Neural cell (in vitro differentiated cells): ENCODE results near the gene PCCA.

Experiments
- EP300 ChIP-seq: fragments of 450-650 bp; conservative IDR thresholded peaks from 2 replicates; pipeline ENCODE4 v1.6.1; 2014; ENCODE audit warnings: antibody characterized with exemption, mild to moderate bottlenecking, moderate library complexity; ENCODE audit not compliant: poor library complexity, severe bottlenecking
- POLR2AphosphoS5 ChIP-seq: IDR thresholded peaks from 2 replicates; pipeline ENCODE4 v1.6.1; 2012
- TAF1 ChIP-seq: IDR thresholded peaks from 2 replicates; pipeline ENCODE4 v1.6.1; 2012; ENCODE audit warnings: low read depth
- TF ChIP-seq, protein P1 (sequence below): fragments of 450-650 bp; IDR thresholded peaks from 2 replicates; pipeline ENCODE4 v1.5.1; 2014; ENCODE audit warnings: antibody characterized with exemption, mild to moderate bottlenecking, moderate library complexity; ENCODE audit not compliant: poor library complexity, severe bottlenecking
- TF ChIP-seq, protein P2 (sequence below): IDR thresholded peaks from 2 replicates; pipeline ENCODE4 v1.6.1; 2012; ENCODE audit warnings: borderline replicate concordance

- TF ChIP-seq TAF1 (no peak), POLR2AphosphoS5 (no peak), EP300 (no peak)
- TF ChIP-seq, protein P1, sequence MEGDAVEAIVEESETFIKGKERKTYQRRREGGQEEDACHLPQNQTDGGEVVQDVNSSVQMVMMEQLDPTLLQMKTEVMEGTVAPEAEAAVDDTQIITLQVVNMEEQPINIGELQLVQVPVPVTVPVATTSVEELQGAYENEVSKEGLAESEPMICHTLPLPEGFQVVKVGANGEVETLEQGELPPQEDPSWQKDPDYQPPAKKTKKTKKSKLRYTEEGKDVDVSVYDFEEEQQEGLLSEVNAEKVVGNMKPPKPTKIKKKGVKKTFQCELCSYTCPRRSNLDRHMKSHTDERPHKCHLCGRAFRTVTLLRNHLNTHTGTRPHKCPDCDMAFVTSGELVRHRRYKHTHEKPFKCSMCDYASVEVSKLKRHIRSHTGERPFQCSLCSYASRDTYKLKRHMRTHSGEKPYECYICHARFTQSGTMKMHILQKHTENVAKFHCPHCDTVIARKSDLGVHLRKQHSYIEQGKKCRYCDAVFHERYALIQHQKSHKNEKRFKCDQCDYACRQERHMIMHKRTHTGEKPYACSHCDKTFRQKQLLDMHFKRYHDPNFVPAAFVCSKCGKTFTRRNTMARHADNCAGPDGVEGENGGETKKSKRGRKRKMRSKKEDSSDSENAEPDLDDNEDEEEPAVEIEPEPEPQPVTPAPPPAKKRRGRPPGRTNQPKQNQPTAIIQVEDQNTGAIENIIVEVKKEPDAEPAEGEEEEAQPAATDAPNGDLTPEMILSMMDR = no peak
- TF ChIP-seq, protein P2, sequence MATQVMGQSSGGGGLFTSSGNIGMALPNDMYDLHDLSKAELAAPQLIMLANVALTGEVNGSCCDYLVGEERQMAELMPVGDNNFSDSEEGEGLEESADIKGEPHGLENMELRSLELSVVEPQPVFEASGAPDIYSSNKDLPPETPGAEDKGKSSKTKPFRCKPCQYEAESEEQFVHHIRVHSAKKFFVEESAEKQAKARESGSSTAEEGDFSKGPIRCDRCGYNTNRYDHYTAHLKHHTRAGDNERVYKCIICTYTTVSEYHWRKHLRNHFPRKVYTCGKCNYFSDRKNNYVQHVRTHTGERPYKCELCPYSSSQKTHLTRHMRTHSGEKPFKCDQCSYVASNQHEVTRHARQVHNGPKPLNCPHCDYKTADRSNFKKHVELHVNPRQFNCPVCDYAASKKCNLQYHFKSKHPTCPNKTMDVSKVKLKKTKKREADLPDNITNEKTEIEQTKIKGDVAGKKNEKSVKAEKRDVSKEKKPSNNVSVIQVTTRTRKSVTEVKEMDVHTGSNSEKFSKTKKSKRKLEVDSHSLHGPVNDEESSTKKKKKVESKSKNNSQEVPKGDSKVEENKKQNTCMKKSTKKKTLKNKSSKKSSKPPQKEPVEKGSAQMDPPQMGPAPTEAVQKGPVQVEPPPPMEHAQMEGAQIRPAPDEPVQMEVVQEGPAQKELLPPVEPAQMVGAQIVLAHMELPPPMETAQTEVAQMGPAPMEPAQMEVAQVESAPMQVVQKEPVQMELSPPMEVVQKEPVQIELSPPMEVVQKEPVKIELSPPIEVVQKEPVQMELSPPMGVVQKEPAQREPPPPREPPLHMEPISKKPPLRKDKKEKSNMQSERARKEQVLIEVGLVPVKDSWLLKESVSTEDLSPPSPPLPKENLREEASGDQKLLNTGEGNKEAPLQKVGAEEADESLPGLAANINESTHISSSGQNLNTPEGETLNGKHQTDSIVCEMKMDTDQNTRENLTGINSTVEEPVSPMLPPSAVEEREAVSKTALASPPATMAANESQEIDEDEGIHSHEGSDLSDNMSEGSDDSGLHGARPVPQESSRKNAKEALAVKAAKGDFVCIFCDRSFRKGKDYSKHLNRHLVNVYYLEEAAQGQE = no peak
These were observed 471.7 kb downstream of the PCCA start for GRCh38 chr13:100560498-100561157.
